Erythroblast (primary cell): ENCODE data around the gene TANK.
A peak's percentile ranks its signal among the peaks of the same experiment; 100 is the strongest.
"Not testable (repeated sequence)": the region's sequence is repeated elsewhere in the genome, so short reads cannot be mapped to it uniquely, and the experiment has no call there.

Experiments
- DNase-seq, 2 experiments: peaks; one replicate each; lab custom pipeline; 2025; lab: John Stamatoyannopoulos, UW
- GATA1 ChIP-seq: IDR thresholded peaks from 2 replicates; pipeline ENCODE4 v1.6.1; 2011; ENCODE audit warnings: low read depth, mild to moderate bottlenecking, control low read depth, low read length, moderate library complexity
- POLR2A ChIP-seq: IDR thresholded peaks from 2 replicates; pipeline ENCODE4 v1.6.1; 2011; ENCODE audit warnings: mild to moderate bottlenecking, low read length

Gene TANK

GRCh38 chr2:161122772-161123530, 37.3 kb upstream of the TANK start:
- TF ChIP-seq GATA1 (no peak), POLR2A (no peak)
- peak; percentile 3 to 47 for DNase-seq

- no peak for DNase-seq
Measured at GRCh38 chr2:161123531-161124030, 36.6 kb upstream of the TANK start.

GRCh38 chr2:161124201-161124600, 36.0 kb upstream of the TANK start:
- TF ChIP-seq POLR2A (no peak), GATA1 (no peak)
- no peak for DNase-seq

More at GRCh38 chr2:161123531-161124030, 36.6 kb upstream of the TANK start:
- no peak for TF ChIP-seq POLR2A
- TF ChIP-seq GATA1, result no peak

- no peak for DNase-seq
- TF ChIP-seq POLR2A (no peak), GATA1 (no peak)
Measured at GRCh38 chr2:161128885-161129284, 31.3 kb upstream of the TANK start.

GRCh38 chr2:161130354-161130753, 29.9 kb upstream of the TANK start:
- DNase-seq, result no peak
- TF ChIP-seq GATA1 (no peak), POLR2A (no peak)

GRCh38 chr2:161131074-161131680, 29.1 kb upstream of the TANK start:
- DNase-seq, result no peak
- TF ChIP-seq POLR2A (no peak), GATA1 (no peak)

GRCh38 chr2:161131804-161132203, 28.4 kb upstream of the TANK start:
- DNase-seq, result no peak
- TF ChIP-seq GATA1, result no peak
- TF ChIP-seq POLR2A, result no peak

- DNase-seq, result not testable (repeated sequence)
Measured at GRCh38 chr2:161132384-161132783, 27.8 kb upstream of the TANK start.

GRCh38 chr2:161133366-161133765, 26.9 kb upstream of the TANK start:
- TF ChIP-seq POLR2A (no peak), GATA1 (no peak)

GRCh38 chr2:161134547-161135518, 25.4 kb upstream of the TANK start:
- no peak for TF ChIP-seq POLR2A
- no peak for TF ChIP-seq GATA1
- DNase-seq, result no peak

More at GRCh38 chr2:161133366-161133765, 26.9 kb upstream of the TANK start:
- DNase-seq, result no peak

GRCh38 chr2:161135951-161136593, 24.2 kb upstream of the TANK start:
- TF ChIP-seq POLR2A, result no peak
- TF ChIP-seq GATA1, result no peak
- DNase-seq, result peak in 1 of 2 experiments; percentile 4

GRCh38 chr2:161136696-161137324, 23.4 kb upstream of the TANK start:
- peak; percentile 15 to 24 for DNase-seq
- TF ChIP-seq GATA1, result no peak
- peak; percentile 58 for TF ChIP-seq POLR2A

- TF ChIP-seq GATA1, result no peak
- no peak for TF ChIP-seq POLR2A
Measured at GRCh38 chr2:161138429-161138828, 21.8 kb upstream of the TANK start.

More at GRCh38 chr2:161138429-161138828, 21.8 kb upstream of the TANK start:
- DNase-seq, result peak in 1 of 2 experiments; percentile 3
